ENCODE data around the gene ZSWIM2. TPM values are rescaled to one million over a fixed set of nuclear protein-coding genes. Genes with fewer than 3 reads are reported as not detected.

The ZSWIM2 gene
- total RNA-seq, 1 donor from 2014 or later: not detected

GRCh38 chr2:186784930-186785329, 64.0 kb downstream of the ZSWIM2 start:
- no peak overlapping the region for H3K27ac Mint-ChIP-seq (ENCODE audit: unreplicated experiment)

GRCh38 chr2:186783254-186783653, 65.7 kb downstream of the ZSWIM2 start:
- Mint-ChIP-seq H3K4me1 (ENCODE audit: low read depth, unreplicated experiment) (no peaks in the 10 kb centered on the region), H3K4me3 (ENCODE audit: unreplicated experiment) (no peak overlapping the region), H3K9me3 (ENCODE audit: unreplicated experiment) (peaks cover 3% of the 10 kb centered on the region), H3K27ac (ENCODE audit: unreplicated experiment) (no peak overlapping the region), H3K27me3 (ENCODE audit: unreplicated experiment) (no peaks in the 10 kb centered on the region), H3K36me3 (ENCODE audit: unreplicated experiment) (peaks cover 11% of the 10 kb centered on the region)
- TF ChIP-seq, protein P1, sequence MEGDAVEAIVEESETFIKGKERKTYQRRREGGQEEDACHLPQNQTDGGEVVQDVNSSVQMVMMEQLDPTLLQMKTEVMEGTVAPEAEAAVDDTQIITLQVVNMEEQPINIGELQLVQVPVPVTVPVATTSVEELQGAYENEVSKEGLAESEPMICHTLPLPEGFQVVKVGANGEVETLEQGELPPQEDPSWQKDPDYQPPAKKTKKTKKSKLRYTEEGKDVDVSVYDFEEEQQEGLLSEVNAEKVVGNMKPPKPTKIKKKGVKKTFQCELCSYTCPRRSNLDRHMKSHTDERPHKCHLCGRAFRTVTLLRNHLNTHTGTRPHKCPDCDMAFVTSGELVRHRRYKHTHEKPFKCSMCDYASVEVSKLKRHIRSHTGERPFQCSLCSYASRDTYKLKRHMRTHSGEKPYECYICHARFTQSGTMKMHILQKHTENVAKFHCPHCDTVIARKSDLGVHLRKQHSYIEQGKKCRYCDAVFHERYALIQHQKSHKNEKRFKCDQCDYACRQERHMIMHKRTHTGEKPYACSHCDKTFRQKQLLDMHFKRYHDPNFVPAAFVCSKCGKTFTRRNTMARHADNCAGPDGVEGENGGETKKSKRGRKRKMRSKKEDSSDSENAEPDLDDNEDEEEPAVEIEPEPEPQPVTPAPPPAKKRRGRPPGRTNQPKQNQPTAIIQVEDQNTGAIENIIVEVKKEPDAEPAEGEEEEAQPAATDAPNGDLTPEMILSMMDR (IDR thresholded peaks at IDR 0.05; ENCODE audit: partially characterized antibody, unreplicated experiment): no peak
- DNase-seq: no peak

More at GRCh38 chr2:186784930-186785329, 64.0 kb downstream of the ZSWIM2 start:
- peaks cover 13% of the 10 kb centered on the region for H3K36me3 Mint-ChIP-seq (ENCODE audit: unreplicated experiment)
- peaks cover 3% of the 10 kb centered on the region for H3K9me3 Mint-ChIP-seq (ENCODE audit: unreplicated experiment)
- no peak overlapping the region for H3K4me3 Mint-ChIP-seq (ENCODE audit: unreplicated experiment)
- TF ChIP-seq, protein P1 (IDR thresholded peaks at IDR 0.05; ENCODE audit: partially characterized antibody, unreplicated experiment): no peak
- no peaks in the 10 kb centered on the region for H3K4me1 Mint-ChIP-seq (ENCODE audit: low read depth, unreplicated experiment)
- H3K27me3 Mint-ChIP-seq (ENCODE audit: unreplicated experiment): no peaks in the 10 kb centered on the region
- no peak for DNase-seq

GRCh38 chr2:186780701-186781316, 68.2 kb downstream of the ZSWIM2 start:
- H3K27ac Mint-ChIP-seq (ENCODE audit: unreplicated experiment): no peak overlapping the region
- peaks cover 3% of the 10 kb centered on the region for H3K9me3 Mint-ChIP-seq (ENCODE audit: unreplicated experiment)
- H3K36me3 Mint-ChIP-seq (ENCODE audit: unreplicated experiment): peaks cover 8% of the 10 kb centered on the region
- TF ChIP-seq, protein P1 (IDR thresholded peaks at IDR 0.05; ENCODE audit: partially characterized antibody, unreplicated experiment): no peak
- DNase-seq: no peak
- H3K4me3 Mint-ChIP-seq (ENCODE audit: unreplicated experiment): no peak overlapping the region
- H3K4me1 Mint-ChIP-seq (ENCODE audit: low read depth, unreplicated experiment): no peaks in the 10 kb centered on the region
- H3K27me3 Mint-ChIP-seq (ENCODE audit: unreplicated experiment): no peaks in the 10 kb centered on the region

Other genes starting within 250 kb of the ZSWIM2 start
- 82.8 TPM for gene FAM171B, start 155.1 kb downstream of the ZSWIM2 start, total RNA-seq (ENCODE audit: unreplicated experiment)